ENCODE data around the gene AADACL2. TPM values are rescaled to one million over a fixed set of nuclear protein-coding genes. Genes with fewer than 3 reads are reported as not detected.

AADACL2 gene
- total RNA-seq, 1 experiment from 2014 or later: not detected

GRCh38 chr3:151796105-151796680 is 62.5 kb downstream of the AADACL2 start:
- Mint-ChIP-seq H3K4me1 (ENCODE audit: insufficient read depth, unreplicated experiment) (no peaks in the 10 kb centered on the region), H3K9me3 (ENCODE audit: unreplicated experiment) (no peaks in the 10 kb centered on the region), H3K27me3 (ENCODE audit: insufficient read depth, unreplicated experiment) (no peaks in the 10 kb centered on the region), H3K36me3 (ENCODE audit: insufficient read depth, unreplicated experiment) (no peaks in the 10 kb centered on the region), H3K27ac (ENCODE audit: low read depth, unreplicated experiment) (no peak overlapping the region), H3K4me3 (ENCODE audit: unreplicated experiment) (no peak overlapping the region)
- no peak for DNase-seq (ENCODE audit: unreplicated experiment)
- ChIA-PET CTCF (no interaction called here), POLR2A (no interaction called here)
- intact Hi-C loops (cut with micrococcal nuclease): no loop called here
- no peak for TF ChIP-seq CTCF (IDR thresholded peaks at IDR 0.05; ENCODE audit: unreplicated experiment)
- no TSS peak for BruUV-seq (replicated peaks)

DNA sequence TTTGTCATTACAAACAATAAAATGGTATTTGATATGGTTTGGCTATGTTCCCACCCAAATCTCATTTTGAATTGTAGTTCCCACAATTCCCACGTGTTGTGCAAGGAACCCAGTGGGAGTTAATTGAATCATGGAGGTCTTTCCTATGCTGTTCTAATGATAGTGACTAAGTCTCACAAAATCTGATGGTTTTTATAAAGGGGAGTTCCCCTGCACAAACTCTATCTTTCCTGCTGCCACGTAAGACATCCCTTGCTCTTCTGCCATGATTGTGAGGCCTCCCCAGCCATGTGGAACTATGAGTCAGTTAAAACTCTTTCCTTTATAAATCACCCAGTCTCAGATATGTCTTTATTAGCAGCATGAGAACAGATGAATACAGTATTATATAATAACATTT is 64.7 kb downstream of the AADACL2 start:
- ChIA-PET POLR2A (no interaction called here), CTCF (no interaction called here)
- Mint-ChIP-seq H3K4me1 (ENCODE audit: insufficient read depth, unreplicated experiment) (no peaks in the 10 kb centered on the region), H3K4me3 (ENCODE audit: unreplicated experiment) (no peak overlapping the region), H3K9me3 (ENCODE audit: unreplicated experiment) (no peaks in the 10 kb centered on the region), H3K36me3 (ENCODE audit: insufficient read depth, unreplicated experiment) (no peaks in the 10 kb centered on the region), H3K27me3 (ENCODE audit: insufficient read depth, unreplicated experiment) (no peaks in the 10 kb centered on the region), H3K27ac (ENCODE audit: low read depth, unreplicated experiment) (no peak overlapping the region)
- no peak for DNase-seq (ENCODE audit: unreplicated experiment)
- TF ChIP-seq CTCF (IDR thresholded peaks at IDR 0.05; ENCODE audit: unreplicated experiment): no peak
- intact Hi-C loops (cut with micrococcal nuclease): no loop called here
- BruUV-seq (replicated peaks): no TSS peak

GRCh38 chr3:151800431-151800830 is 66.7 kb downstream of the AADACL2 start:
- no peak for TF ChIP-seq CTCF (IDR thresholded peaks at IDR 0.05; ENCODE audit: unreplicated experiment)
- no peak overlapping the region for H3K27ac Mint-ChIP-seq (ENCODE audit: low read depth, unreplicated experiment)
- DNase-seq (ENCODE audit: unreplicated experiment): no peak
- no peaks in the 10 kb centered on the region for H3K27me3 Mint-ChIP-seq (ENCODE audit: insufficient read depth, unreplicated experiment)
- CTCF ChIA-PET: interaction anchor here (0.6 to 1.0 kb wide), 4 partner anchors 23 to 363 kb away, joined by 3 to 5 read pairs (median 4); no protein-coding TSS in a partner anchor
- BruUV-seq (replicated peaks): no TSS peak
- H3K4me1 Mint-ChIP-seq (ENCODE audit: insufficient read depth, unreplicated experiment): no peaks in the 10 kb centered on the region
- no peaks in the 10 kb centered on the region for H3K9me3 Mint-ChIP-seq (ENCODE audit: unreplicated experiment)
- POLR2A ChIA-PET: interaction anchor here (0.5 to 1.0 kb wide), 3 partner anchors 12 to 33 kb away, joined by 3 read pairs; no protein-coding TSS in a partner anchor
- intact Hi-C loops (cut with micrococcal nuclease): no loop called here
- no peak overlapping the region for H3K4me3 Mint-ChIP-seq (ENCODE audit: unreplicated experiment)
- no peaks in the 10 kb centered on the region for H3K36me3 Mint-ChIP-seq (ENCODE audit: insufficient read depth, unreplicated experiment)

DNA sequence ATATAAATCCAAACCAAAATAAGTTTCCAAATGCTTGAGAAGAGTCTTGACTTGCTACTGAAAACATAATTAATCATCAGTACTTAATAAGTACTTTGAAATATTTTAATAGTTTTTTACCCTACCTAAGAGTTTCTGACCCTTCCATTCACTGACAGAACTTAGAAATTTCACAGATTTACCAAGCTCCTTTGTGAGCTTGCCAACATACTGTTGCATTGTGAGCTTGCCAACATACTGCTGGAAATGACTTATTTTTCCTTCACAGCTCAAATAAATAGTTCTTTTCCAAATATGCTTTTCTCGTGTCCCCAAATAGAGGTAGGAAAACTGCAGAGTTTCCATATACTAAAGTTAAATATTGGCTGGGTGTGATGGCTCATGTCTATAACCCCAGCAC is 70.5 kb downstream of the AADACL2 start:
- H3K27ac Mint-ChIP-seq (ENCODE audit: low read depth, unreplicated experiment): no peak overlapping the region
- intact Hi-C loops (cut with micrococcal nuclease): no loop called here
- BruUV-seq (replicated peaks): no TSS peak
- H3K4me3 Mint-ChIP-seq (ENCODE audit: unreplicated experiment): no peak overlapping the region
- TF ChIP-seq CTCF (IDR thresholded peaks at IDR 0.05; ENCODE audit: unreplicated experiment): no peak
- no peaks in the 10 kb centered on the region for H3K27me3 Mint-ChIP-seq (ENCODE audit: insufficient read depth, unreplicated experiment)
- DNase-seq (ENCODE audit: unreplicated experiment): no peak
- ChIA-PET CTCF (interaction anchor here (1.0 to 1.4 kb wide), 2 partner anchors 336 to 365 kb away, joined by 3 to 4 read pairs; no protein-coding TSS in a partner anchor), POLR2A (interaction anchor here (0.7 to 1.2 kb wide), 2 partner anchors 10 to 428 kb away, joined by 5 to 6 read pairs; partner anchors contain the start of gene AADAC)
- peaks cover 12% of the 10 kb centered on the region for H3K9me3 Mint-ChIP-seq (ENCODE audit: unreplicated experiment)
- no peaks in the 10 kb centered on the region for H3K4me1 Mint-ChIP-seq (ENCODE audit: insufficient read depth, unreplicated experiment)
- H3K36me3 Mint-ChIP-seq (ENCODE audit: insufficient read depth, unreplicated experiment): no peaks in the 10 kb centered on the region

Data from MCF 10A (cell line).